ENCODE results near the gene BACH2. TPM values are rescaled to one million over a fixed set of nuclear protein-coding genes. Genes with fewer than 3 reads are reported as not detected.

Gene BACH2
- total and polyA plus RNA-seq, 9 of the 15 experiments (the other 6 are each of a cell fraction or from before 2014, with no cell fraction given) = 0.06 to 3.1 (median 0.59) TPM

DNA sequence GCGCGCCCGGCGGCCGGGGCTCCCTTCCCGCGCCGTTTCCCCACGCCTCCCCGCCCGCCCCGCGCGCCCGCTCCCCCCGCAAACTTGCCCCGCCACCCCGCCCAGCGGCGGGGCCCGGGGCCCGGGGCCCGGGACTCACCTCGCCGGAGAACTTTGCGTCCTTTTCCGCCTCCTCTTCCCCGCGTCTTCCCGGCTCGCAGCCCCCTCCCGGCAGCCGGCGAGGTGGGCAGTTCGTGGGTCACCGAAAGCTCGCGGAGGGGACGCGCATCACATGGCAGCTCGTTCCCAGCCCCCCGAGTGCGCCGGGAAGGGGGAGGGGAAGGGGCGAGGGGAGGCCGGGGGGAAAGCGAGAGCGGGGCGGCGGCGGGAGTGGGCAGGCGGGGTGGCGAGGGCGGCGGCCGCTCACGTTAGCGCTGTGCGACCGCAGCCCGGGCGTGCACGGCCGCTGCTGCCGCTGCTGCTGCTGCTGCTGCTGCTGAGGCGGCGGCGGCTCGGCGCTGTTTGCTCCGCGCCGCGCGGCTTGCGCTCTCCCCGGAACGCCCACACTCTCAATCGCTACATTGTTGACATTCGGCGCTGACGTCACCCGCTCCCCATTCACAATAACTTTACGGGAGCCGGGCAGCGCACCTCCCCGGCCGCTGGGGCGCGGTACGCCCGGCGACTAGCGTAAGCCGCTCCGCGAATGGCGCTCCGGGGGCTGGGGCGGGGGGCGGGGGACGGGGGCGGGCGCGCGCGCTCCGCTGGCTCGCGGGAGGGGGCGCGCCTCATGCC, at the start of gene BACH2 (continued):
- TF ChIP-seq U2AF2 (optimal IDR thresholded peaks at IDR 0.05; ENCODE audit: low read depth, low read length) (no peak), C11orf30 (IDR thresholded peaks at IDR 0.05; ENCODE audit: low read depth) (no peak), JUNB (CRISPR knock-in tag; conservative IDR thresholded peaks at IDR 0.05) (no peak), RBM17 (IDR thresholded peaks at IDR 0.05; ENCODE audit: borderline replicate concordance, low read depth, low read length) (no peak), SETDB1 (IDR thresholded peaks at IDR 0.05; ENCODE audit: low read length) (no peak), RBM34 (IDR thresholded peaks at IDR 0.05; ENCODE audit: borderline replicate concordance, insufficient read depth, low read length) (no peak), RB1 (IDR thresholded peaks at IDR 0.05; ENCODE audit: low read depth) (peak; percentile 19; the same call in 1 of the 2 replicates), TEAD4 (IDR thresholded peaks at IDR 0.05; ENCODE audit: low read length) (0 out of 2 replicates have a peak, but pooled peaks have one; percentile 22), TEAD4 (CRISPR knock-in tag; IDR thresholded peaks at IDR 0.05; ENCODE audit: borderline replicate concordance) (no peak), BHLHE40 (IDR thresholded peaks at IDR 0.05; ENCODE audit: low read length) (peak; percentile 64; the same call in 1 of the 2 replicates), ZNF316 (IDR thresholded peaks at IDR 0.05) (peak; percentile 56; the same call in 1 of the 2 replicates), CXXC5 (CRISPR knock-in tag; IDR thresholded peaks at IDR 0.05) (peak; percentile 83), MEIS2 (IDR thresholded peaks at IDR 0.05; ENCODE audit: partially characterized antibody) (peak; percentile 3), MYNN (IDR thresholded peaks at IDR 0.05) (no peak; the same call in 1 of the 2 replicates), MYNN (CRISPR knock-in tag; IDR thresholded peaks at IDR 0.05) (no peak), PURB (CRISPR knock-in tag; IDR thresholded peaks at IDR 0.05; ENCODE audit: low read depth) (no peak), CREB1 (IDR thresholded peaks at IDR 0.05) (peak; percentile 84), CREB1 (CRISPR knock-in tag; IDR thresholded peaks at IDR 0.05) (peak; percentile 81)
- TF ChIP-seq, protein P1, sequence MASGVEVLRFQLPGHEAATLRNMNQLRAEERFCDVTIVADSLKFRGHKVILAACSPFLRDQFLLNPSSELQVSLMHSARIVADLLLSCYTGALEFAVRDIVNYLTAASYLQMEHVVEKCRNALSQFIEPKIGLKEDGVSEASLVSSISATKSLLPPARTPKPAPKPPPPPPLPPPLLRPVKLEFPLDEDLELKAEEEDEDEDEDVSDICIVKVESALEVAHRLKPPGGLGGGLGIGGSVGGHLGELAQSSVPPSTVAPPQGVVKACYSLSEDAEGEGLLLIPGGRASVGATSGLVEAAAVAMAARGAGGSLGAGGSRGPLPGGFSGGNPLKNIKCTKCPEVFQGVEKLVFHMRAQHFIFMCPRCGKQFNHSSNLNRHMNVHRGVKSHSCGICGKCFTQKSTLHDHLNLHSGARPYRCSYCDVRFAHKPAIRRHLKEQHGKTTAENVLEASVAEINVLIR (CRISPR knock-in tag; IDR thresholded peaks at IDR 0.05) = peak; percentile 56; the same call in 1 of the 2 replicates
- TF ChIP-seq, protein P2, sequence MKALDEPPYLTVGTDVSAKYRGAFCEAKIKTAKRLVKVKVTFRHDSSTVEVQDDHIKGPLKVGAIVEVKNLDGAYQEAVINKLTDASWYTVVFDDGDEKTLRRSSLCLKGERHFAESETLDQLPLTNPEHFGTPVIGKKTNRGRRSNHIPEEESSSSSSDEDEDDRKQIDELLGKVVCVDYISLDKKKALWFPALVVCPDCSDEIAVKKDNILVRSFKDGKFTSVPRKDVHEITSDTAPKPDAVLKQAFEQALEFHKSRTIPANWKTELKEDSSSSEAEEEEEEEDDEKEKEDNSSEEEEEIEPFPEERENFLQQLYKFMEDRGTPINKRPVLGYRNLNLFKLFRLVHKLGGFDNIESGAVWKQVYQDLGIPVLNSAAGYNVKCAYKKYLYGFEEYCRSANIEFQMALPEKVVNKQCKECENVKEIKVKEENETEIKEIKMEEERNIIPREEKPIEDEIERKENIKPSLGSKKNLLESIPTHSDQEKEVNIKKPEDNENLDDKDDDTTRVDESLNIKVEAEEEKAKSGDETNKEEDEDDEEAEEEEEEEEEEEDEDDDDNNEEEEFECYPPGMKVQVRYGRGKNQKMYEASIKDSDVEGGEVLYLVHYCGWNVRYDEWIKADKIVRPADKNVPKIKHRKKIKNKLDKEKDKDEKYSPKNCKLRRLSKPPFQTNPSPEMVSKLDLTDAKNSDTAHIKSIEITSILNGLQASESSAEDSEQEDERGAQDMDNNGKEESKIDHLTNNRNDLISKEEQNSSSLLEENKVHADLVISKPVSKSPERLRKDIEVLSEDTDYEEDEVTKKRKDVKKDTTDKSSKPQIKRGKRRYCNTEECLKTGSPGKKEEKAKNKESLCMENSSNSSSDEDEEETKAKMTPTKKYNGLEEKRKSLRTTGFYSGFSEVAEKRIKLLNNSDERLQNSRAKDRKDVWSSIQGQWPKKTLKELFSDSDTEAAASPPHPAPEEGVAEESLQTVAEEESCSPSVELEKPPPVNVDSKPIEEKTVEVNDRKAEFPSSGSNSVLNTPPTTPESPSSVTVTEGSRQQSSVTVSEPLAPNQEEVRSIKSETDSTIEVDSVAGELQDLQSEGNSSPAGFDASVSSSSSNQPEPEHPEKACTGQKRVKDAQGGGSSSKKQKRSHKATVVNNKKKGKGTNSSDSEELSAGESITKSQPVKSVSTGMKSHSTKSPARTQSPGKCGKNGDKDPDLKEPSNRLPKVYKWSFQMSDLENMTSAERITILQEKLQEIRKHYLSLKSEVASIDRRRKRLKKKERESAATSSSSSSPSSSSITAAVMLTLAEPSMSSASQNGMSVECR (CRISPR knock-in tag; IDR thresholded peaks at IDR 0.05) = no peak
- TF ChIP-seq, protein P3, sequence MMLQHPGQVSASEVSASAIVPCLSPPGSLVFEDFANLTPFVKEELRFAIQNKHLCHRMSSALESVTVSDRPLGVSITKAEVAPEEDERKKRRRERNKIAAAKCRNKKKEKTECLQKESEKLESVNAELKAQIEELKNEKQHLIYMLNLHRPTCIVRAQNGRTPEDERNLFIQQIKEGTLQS (IDR thresholded peaks at IDR 0.05) = peak; percentile 90
- TF ChIP-seq, protein P3 (CRISPR knock-in tag; conservative IDR thresholded peaks at IDR 0.05) = 0 out of 2 replicates have a peak, but pooled peaks have one; percentile 48
- TF ChIP-seq, protein P4, sequence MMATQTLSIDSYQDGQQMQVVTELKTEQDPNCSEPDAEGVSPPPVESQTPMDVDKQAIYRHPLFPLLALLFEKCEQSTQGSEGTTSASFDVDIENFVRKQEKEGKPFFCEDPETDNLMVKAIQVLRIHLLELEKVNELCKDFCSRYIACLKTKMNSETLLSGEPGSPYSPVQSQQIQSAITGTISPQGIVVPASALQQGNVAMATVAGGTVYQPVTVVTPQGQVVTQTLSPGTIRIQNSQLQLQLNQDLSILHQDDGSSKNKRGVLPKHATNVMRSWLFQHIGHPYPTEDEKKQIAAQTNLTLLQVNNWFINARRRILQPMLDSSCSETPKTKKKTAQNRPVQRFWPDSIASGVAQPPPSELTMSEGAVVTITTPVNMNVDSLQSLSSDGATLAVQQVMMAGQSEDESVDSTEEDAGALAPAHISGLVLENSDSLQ (IDR thresholded peaks at IDR 0.05) = no peak

All from K562 (cell line).